Transverse colon (tissue), 4 donors: Measurements from ENCODE around the gene SLMAP. TPM values are rescaled to one million over a fixed set of nuclear protein-coding genes. Genes with fewer than 3 reads are reported as not detected.
A peak's percentile ranks its signal among the peaks of the same experiment; 100 is the strongest.

ENCODE experiments used
- DNase-seq: peaks from one replicate; pipeline ENCODE4 v3.0.0-alpha.2; 2019
- H3K27ac ChIP-seq, 4 donors: fragments of 200-600 bp; sonication (generic); 2 replicates each; pipeline ENCODE4 v1.5.1; 2016 to 2018; ENCODE audit warnings: inconsistent platforms in 4 of 4
- H3K27me3 ChIP-seq: fragments of 200-600 bp; sonication (generic); 2 replicates; pipeline ENCODE4 v1.5.1; 2017; ENCODE audit warnings: inconsistent platforms
- H3K36me3 ChIP-seq, 4 donors: fragments of 200-600 bp; sonication (generic); 2 replicates each; pipeline ENCODE4 v1.5.1; 2017 to 2019; ENCODE audit warnings: inconsistent platforms in 4 of 4
- H3K4me1 ChIP-seq, 4 donors: fragments of 200-600 bp; sonication (generic); 2 replicates each; pipeline ENCODE4 v1.5.1; 2017 to 2020; ENCODE audit warnings: inconsistent platforms in 4 of 4
- H3K4me3 ChIP-seq, 4 donors: fragments of 200-600 bp; sonication (generic); 1 replicate in 1 of 4; 2 replicates in 3 of 4; pipeline versions ENCODE4 v1.5.1 to v1.6.1; 2017 to 2019; ENCODE audit warnings: inconsistent platforms in 4 of 4
- H3K9me3 ChIP-seq, 2 donors: fragments of 200-600 bp; sonication (generic); 2 replicates each; pipeline ENCODE4 v1.5.1; 2017 to 2019; ENCODE audit warnings: inconsistent platforms in 2 of 2
- CTCF ChIP-seq, 5 experiments: fragments of 200-600 bp in 3 of 5; fragments of 450-650 bp in 2 of 5; sonication (generic) in 3 of 5; IDR thresholded peaks; 1 replicate in 2 of 5; 2 replicates in 3 of 5; pipeline ENCODE4 v1.5.1; 2016 to 2017; ENCODE audit warnings: antibody characterized with exemption in 5 of 5, inconsistent platforms in 3 of 5, mild to moderate bottlenecking in 2 of 5, moderate library complexity in 1 of 5
- EP300 ChIP-seq: sonication (generic); formaldehyde crosslinking; IDR thresholded peaks from one replicate; pipeline ENCODE4 v1.6.1; 2017; ENCODE audit warnings: antibody characterized with exemption, low read depth
- POLR2A ChIP-seq: fragments of 450-650 bp; IDR thresholded peaks from one replicate; pipeline ENCODE4 v1.6.1; 2016; ENCODE audit warnings: antibody characterized with exemption, mild to moderate bottlenecking, moderate library complexity
- POLR2AphosphoS5 ChIP-seq, 3 donors: sonication (generic); formaldehyde crosslinking; IDR thresholded peaks; one replicate each; pipeline ENCODE4 v1.6.1; 2016; ENCODE audit warnings: antibody characterized with exemption in 3 of 3
- WGBS, 2 donors: methylation state at CpG; one replicate each; pipeline ENCODE4 v1.1.5; 2018; ENCODE audit warnings: low coverage in 1 of 2; 5-methylcytosine and 5-hydroxymethylcytosine counted together
- in situ Hi-C, 4 donors: fragments of 200-750 bp; cut with MboI; loops; one replicate each; pipeline versions ENCODE4 v1.15.0 to v1.15.1; 2017; ENCODE audit warnings: low sequenced_read_pairs in 3 of 4, low pct_ligation_motif_present in 1 of 4, low pct_unique_long_range_greater_than_20kb in 1 of 4
- intact Hi-C: fragments of 100-400 bp; cut with DNase I; formaldehyde crosslinking; loops from one replicate; pipeline ENCODE4 v1.15.1; 2023; ENCODE audit warnings: low total_unique reads
- total RNA-seq, 4 donors: library from RNA; depleted of rRNA; stranded (reverse); fragments of >200 nt; gene quantifications; one replicate each; pipeline ENCODE4 v1.1.0, GENCODE V29; 2016

The SLMAP gene
- total RNA-seq, 4 donors from 2014 or later, result 111 to 162 (median 119) TPM

- Histone ChIP-seq H3K9me3 (no peaks in the 10 kb centered on the region), H3K27ac (peak overlapping the region; percentile 49 to 70 (median 57)), H3K4me3 (no peak overlapping the region), H3K27me3 (no peaks in the 10 kb centered on the region), H3K36me3 (no peaks in the 10 kb centered on the region), H3K4me1 (peaks cover 8 to 18% (median 11%) of the 10 kb centered on the region in 4 donors)
- intact Hi-C loops, result no loop called here
- in situ Hi-C loops, result no loop called here
- TF ChIP-seq EP300, result no peak
- no peak for TF ChIP-seq POLR2AphosphoS5 (IDR thresholded peaks at IDR 0.05)
- TF ChIP-seq CTCF (IDR thresholded peaks at IDR 0.05), result no peak
- TF ChIP-seq POLR2A, result no peak
- no peak for DNase-seq
Measured at GRCh38 chr3:57942388-57942787, 186.3 kb downstream of the SLMAP start.

GRCh38 chr3:57942872-57943283, 186.8 kb downstream of the SLMAP start:
- 53% methylated on average over 4 of the region's 4 CpGs; no CpG with 5 or more reads in 1 of the 2 donors for WGBS, 2 donors
- Histone ChIP-seq H3K9me3 (no peaks in the 10 kb centered on the region), H3K27me3 (no peaks in the 10 kb centered on the region), H3K4me3 (no peak overlapping the region), H3K27ac (peak overlapping the region; percentile 49 to 70 (median 57)), H3K36me3 (no peaks in the 10 kb centered on the region), H3K4me1 (peaks cover 8 to 18% (median 11%) of the 10 kb centered on the region in 4 donors)
- peak; percentile 59 for DNase-seq
- intact Hi-C loops (no loop called here), in situ Hi-C loops (no loop called here)
- TF ChIP-seq POLR2AphosphoS5 (IDR thresholded peaks at IDR 0.05), result no peak

- no peaks in the 10 kb centered on the region for H3K36me3 ChIP-seq
- in situ Hi-C loops (no loop called here), intact Hi-C loops (no loop called here)
- no peak for TF ChIP-seq POLR2A
- no peak for TF ChIP-seq POLR2AphosphoS5 (IDR thresholded peaks at IDR 0.05)
- TF ChIP-seq EP300, result no peak
- TF ChIP-seq CTCF (IDR thresholded peaks at IDR 0.05), result no peak
- no peak for DNase-seq
- peaks cover 8 to 20% (median 11%) of the 10 kb centered on the region in 4 donors for H3K4me1 ChIP-seq
- no peaks in the 10 kb centered on the region for H3K9me3 ChIP-seq
- H3K27ac ChIP-seq, result peak overlapping the region; percentile 49 to 70 (median 57)
- 38 to 82% methylated on average over 4 to 8 of the region's 8 CpGs for WGBS, 2 donors
- no peaks in the 10 kb centered on the region for H3K27me3 ChIP-seq
- no peak overlapping the region for H3K4me3 ChIP-seq
Measured at GRCh38 chr3:57943525-57944495, 187.7 kb downstream of the SLMAP start.

GRCh38 chr3:57946970-57947381, 190.9 kb downstream of the SLMAP start:
- DNase-seq, result no peak
- Histone ChIP-seq H3K4me1 (peaks cover 16 to 48% (median 25%) of the 10 kb centered on the region in 4 donors), H3K9me3 (no peaks in the 10 kb centered on the region), H3K27me3 (no peaks in the 10 kb centered on the region), H3K36me3 (no peaks in the 10 kb centered on the region), H3K27ac (peak overlapping the region in 2 of 4 donors; percentile 89 to 90), H3K4me3 (no peak overlapping the region)
- in situ Hi-C loops, result no loop called here
- 42 to 58% methylated on average over 5 of the region's 5 CpGs for WGBS, 2 donors
- intact Hi-C loops, result no loop called here
- no peak for TF ChIP-seq POLR2AphosphoS5 (IDR thresholded peaks at IDR 0.05)
- TF ChIP-seq EP300, result no peak
- TF ChIP-seq POLR2A, result no peak
- no peak for TF ChIP-seq CTCF (IDR thresholded peaks at IDR 0.05)
